ENCODE results near the gene DPH7.

DNA sequence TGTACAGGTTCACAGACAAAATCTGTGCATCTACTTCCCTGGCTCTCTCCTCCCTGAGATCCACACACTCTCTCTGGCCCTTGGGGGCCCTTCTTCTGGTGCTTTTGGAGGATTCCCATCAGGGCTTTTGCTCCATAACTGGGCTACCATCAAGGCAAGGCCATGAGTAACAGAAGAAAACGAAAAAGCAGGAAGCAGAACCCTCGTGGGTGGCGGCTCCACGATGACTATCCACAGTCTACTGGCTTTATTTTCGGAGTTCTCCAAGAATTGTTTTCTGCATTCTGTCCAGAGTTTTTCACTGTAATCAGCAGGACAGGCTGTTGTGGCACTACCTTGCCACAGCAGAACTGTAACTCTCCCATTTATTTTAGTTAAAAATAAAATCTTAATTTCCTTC, 48.4 kb downstream of the DPH7 start:
- TF ChIP-seq POLR2A (IDR thresholded peaks at IDR 0.05; ENCODE audit: extremely low read depth, insufficient read length): no peak
- TF ChIP-seq, protein P1, sequence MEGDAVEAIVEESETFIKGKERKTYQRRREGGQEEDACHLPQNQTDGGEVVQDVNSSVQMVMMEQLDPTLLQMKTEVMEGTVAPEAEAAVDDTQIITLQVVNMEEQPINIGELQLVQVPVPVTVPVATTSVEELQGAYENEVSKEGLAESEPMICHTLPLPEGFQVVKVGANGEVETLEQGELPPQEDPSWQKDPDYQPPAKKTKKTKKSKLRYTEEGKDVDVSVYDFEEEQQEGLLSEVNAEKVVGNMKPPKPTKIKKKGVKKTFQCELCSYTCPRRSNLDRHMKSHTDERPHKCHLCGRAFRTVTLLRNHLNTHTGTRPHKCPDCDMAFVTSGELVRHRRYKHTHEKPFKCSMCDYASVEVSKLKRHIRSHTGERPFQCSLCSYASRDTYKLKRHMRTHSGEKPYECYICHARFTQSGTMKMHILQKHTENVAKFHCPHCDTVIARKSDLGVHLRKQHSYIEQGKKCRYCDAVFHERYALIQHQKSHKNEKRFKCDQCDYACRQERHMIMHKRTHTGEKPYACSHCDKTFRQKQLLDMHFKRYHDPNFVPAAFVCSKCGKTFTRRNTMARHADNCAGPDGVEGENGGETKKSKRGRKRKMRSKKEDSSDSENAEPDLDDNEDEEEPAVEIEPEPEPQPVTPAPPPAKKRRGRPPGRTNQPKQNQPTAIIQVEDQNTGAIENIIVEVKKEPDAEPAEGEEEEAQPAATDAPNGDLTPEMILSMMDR (IDR thresholded peaks at IDR 0.05; ENCODE audit: low read depth, low read length): no peak
